Colonic mucosa (tissue), 4 donors: ENCODE results near the gene SLC9A3. TPM values are rescaled to one million over a fixed set of nuclear protein-coding genes. Genes with fewer than 3 reads are reported as not detected.

Source experiments
- DNase-seq: peaks from one replicate; pipeline ENCODE4 v3.0.0-alpha.2; 2020
- H3K27ac ChIP-seq: fragments of 200-600 bp; one replicate; pipeline ENCODE4 v1.8.0; 2021
- H3K27me3 ChIP-seq: fragments of 200-600 bp; one replicate; pipeline ENCODE4 v1.8.0; 2021
- H3K36me3 ChIP-seq: fragments of 200-600 bp; one replicate; pipeline ENCODE4 v1.8.0; 2021
- H3K4me1 ChIP-seq: fragments of 200-600 bp; one replicate; pipeline ENCODE4 v1.8.0; 2021; ENCODE audit warnings: mild to moderate bottlenecking
- H3K4me3 ChIP-seq: fragments of 200-600 bp; one replicate; pipeline ENCODE4 v1.8.0; 2021
- H3K9ac ChIP-seq, 2 donors: one replicate each; pipeline ENCODE4 v1.7.0; 2013; ENCODE audit warnings: control low read depth in 2 of 2, low read depth in 2 of 2, low read length in 2 of 2
- H3K9me3 ChIP-seq: fragments of 200-600 bp; one replicate; pipeline ENCODE4 v1.8.0; 2021
- CTCF ChIP-seq: fragments of 200-600 bp; IDR thresholded peaks from one replicate; pipeline ENCODE4 v1.8.0; 2022; ENCODE audit warnings: antibody characterized with exemption, mild to moderate bottlenecking
- intact Hi-C: fragments of 100-400 bp; cut with DNase I; formaldehyde crosslinking; loops from one replicate; pipeline ENCODE4 v1.14.1; 2022
- total RNA-seq, 2 donors: library from RNA; stranded (reverse); fragmentation: NEBNext Ultra II Directional in 1 of 2; extraction: Animal tissue kit (Norgen Biotek cat#: 25700) in 1 of 2; gene quantifications; one replicate each; pipeline ENCODE4 v1.2.1, GENCODE V29; 2021
- donor health status: healthy.
- donor health status: DM: no; HTN: no; CAD: no.
- donor health status: DM: no; HTN: no; CAD: no.

Gene SLC9A3
- total RNA-seq, result 10 to 100 TPM; 70.0 to 78.8 TPM

GRCh38 chr5:524234-524972 lies at the start of gene SLC9A3:
Gene SLC9A3 (minus strand): TSS chr5:524449.
- Histone ChIP-seq H3K36me3 (no peaks in the 10 kb centered on the region), H3K9ac (peak within 1 kb of the TSS; percentile 31 to 50), H3K4me1 (peaks cover 4% of the 10 kb centered on the region), H3K27ac (no peak within 1 kb of the TSS), H3K9me3 (no peaks in the 10 kb centered on the region), H3K27me3 (peaks cover 64% of the 10 kb centered on the region), H3K4me3 (peak within 1 kb of the TSS; percentile 22)
- TF ChIP-seq CTCF, result no peak
- intact Hi-C loops, result no loop called here
- no peak for DNase-seq

- Histone ChIP-seq H3K9ac (no peak overlapping the region), H3K4me1 (no peaks in the 10 kb centered on the region), H3K27me3 (peaks cover 3% of the 10 kb centered on the region), H3K27ac (no peak overlapping the region), H3K36me3 (no peaks in the 10 kb centered on the region), H3K9me3 (no peaks in the 10 kb centered on the region), H3K4me3 (no peak overlapping the region)
- no peak for TF ChIP-seq CTCF
- no peak for DNase-seq
- intact Hi-C loops, result no loop called here
These were observed 49.7 kb upstream of the SLC9A3 start for GRCh38 chr5:573976-574375.

GRCh38 chr5:573206-573605 lies 49.0 kb upstream of the SLC9A3 start:
- TF ChIP-seq CTCF, result no peak
- no peaks in the 10 kb centered on the region for H3K36me3 ChIP-seq
- H3K9ac ChIP-seq, result no peak overlapping the region
- H3K4me1 ChIP-seq, result no peaks in the 10 kb centered on the region
- peaks cover 3% of the 10 kb centered on the region for H3K27me3 ChIP-seq
- no peak overlapping the region for H3K4me3 ChIP-seq
- intact Hi-C loops, result no loop called here
- no peak for DNase-seq
- H3K27ac ChIP-seq, result no peak overlapping the region
- H3K9me3 ChIP-seq, result no peaks in the 10 kb centered on the region

GRCh38 chr5:572398-573019 lies 48.3 kb upstream of the SLC9A3 start:
- Histone ChIP-seq H3K4me1 (no peaks in the 10 kb centered on the region), H3K27me3 (peaks cover 3% of the 10 kb centered on the region), H3K9ac (no peak overlapping the region), H3K27ac (no peak overlapping the region), H3K4me3 (no peak overlapping the region), H3K9me3 (no peaks in the 10 kb centered on the region), H3K36me3 (no peaks in the 10 kb centered on the region)
- intact Hi-C loops, result no loop called here
- no peak for DNase-seq
- TF ChIP-seq CTCF, result no peak

GRCh38 chr5:571791-572190 lies 47.5 kb upstream of the SLC9A3 start:
- no peak overlapping the region for H3K27ac ChIP-seq
- no peaks in the 10 kb centered on the region for H3K4me1 ChIP-seq
- no peaks in the 10 kb centered on the region for H3K9me3 ChIP-seq
- intact Hi-C loops, result no loop called here
- peaks cover 3% of the 10 kb centered on the region for H3K27me3 ChIP-seq
- DNase-seq, result no peak
- H3K4me3 ChIP-seq, result no peak overlapping the region
- no peak for TF ChIP-seq CTCF
- H3K9ac ChIP-seq, result no peak overlapping the region
- H3K36me3 ChIP-seq, result no peaks in the 10 kb centered on the region
